ENCODE data around the gene KRT20.

DNA sequence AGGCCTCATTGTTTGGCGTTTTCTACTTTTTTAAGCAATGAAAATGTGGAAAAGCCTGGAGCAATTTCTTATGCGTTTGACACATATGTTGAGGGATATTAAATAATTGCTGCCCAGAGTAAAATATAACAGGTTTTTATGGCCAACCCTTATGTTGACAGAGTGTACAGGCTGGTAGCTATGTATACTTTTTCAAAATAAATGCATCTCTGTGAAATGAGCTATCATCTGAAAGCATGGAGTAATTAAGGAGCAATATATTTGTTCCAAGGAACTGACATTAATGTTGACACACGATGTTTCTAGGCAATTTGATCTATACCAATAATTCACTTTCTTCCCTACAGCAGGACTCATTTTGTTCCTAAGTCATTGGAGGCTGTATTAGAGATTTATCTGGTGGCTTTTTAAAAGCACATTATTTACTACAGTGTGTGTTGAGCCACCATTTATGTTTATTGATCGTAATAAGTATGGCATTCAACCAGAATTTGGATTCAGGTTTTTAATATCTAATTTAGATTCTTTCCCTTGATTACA, 11.9 kb upstream of the KRT20 start:
- no peak for TF ChIP-seq POLR2A (IDR thresholded peaks at IDR 0.05)
- TF ChIP-seq, protein P1, sequence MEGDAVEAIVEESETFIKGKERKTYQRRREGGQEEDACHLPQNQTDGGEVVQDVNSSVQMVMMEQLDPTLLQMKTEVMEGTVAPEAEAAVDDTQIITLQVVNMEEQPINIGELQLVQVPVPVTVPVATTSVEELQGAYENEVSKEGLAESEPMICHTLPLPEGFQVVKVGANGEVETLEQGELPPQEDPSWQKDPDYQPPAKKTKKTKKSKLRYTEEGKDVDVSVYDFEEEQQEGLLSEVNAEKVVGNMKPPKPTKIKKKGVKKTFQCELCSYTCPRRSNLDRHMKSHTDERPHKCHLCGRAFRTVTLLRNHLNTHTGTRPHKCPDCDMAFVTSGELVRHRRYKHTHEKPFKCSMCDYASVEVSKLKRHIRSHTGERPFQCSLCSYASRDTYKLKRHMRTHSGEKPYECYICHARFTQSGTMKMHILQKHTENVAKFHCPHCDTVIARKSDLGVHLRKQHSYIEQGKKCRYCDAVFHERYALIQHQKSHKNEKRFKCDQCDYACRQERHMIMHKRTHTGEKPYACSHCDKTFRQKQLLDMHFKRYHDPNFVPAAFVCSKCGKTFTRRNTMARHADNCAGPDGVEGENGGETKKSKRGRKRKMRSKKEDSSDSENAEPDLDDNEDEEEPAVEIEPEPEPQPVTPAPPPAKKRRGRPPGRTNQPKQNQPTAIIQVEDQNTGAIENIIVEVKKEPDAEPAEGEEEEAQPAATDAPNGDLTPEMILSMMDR (IDR thresholded peaks at IDR 0.05) = no peak
